ENCODE data around the gene SLC6A1.

SLC6A1 gene

DNA sequence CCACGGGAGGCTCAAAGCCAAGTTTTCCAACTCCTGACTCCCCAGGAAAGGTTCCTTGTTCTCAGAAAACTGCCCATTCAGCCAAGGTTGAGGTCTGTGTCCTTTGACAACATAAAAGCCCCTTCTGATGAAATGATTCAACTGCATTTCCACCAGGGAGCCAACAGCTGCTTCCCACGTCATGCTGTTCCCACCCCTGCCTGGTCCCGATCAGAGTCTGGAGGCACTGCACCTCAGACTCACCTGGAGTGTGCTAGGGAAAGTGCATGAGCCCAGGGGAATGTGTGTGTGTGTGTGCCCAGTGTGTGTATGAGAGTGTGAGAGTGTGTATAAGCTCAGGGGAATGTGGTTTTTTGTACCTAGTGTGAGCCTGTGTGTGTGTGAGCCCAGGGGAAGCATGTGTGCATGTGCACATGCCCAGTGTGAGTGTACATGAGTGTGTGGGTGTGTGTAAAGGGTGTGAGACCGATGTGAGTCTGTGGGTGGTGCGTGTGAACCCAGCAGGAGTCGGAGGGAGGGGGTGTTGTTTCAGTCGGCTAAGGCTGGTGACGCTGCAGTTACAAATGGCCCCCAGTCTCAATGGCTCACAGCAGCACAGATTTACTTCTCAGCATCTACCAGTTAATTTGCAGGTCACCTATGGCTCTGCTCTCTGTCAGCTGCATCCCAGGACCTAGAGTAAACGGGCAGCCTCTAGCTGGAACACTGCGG, 20.3 kb upstream of the SLC6A1 start:
- DNase-seq = no peak

DNA sequence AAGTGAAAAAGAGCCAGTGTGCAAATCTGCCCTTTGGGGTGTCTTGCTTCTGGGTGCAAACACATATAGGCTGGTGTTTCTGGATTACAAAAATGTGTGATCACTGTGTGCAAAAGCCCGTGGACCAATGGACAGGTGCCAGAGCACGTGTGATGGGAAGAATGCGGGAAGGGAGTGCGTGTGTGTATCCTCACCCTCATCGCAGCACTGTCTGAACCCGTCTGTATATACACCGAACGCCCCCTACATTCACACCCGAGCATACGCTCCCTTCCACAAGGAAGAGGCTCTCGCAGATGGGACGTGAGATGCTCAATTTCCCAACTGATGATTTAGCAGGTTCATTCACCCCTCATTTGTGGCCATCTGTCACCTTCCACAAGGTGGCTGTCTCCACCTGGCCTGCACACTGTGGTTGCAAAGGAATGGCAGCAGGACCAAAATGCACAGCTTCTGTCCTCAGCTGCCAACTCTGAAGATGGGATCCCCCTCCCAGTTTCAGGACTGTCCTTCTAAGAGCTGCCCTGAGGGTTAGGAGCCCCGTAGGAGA, 19.4 kb upstream of the SLC6A1 start:
- no peak for DNase-seq

GRCh38 chr3:10974131-10974530, 18.4 kb upstream of the SLC6A1 start:
- DNase-seq = no peak

- DNase-seq = no peak
These were observed 17.7 kb upstream of the SLC6A1 start for GRCh38 chr3:10974746-10975375.

DNA sequence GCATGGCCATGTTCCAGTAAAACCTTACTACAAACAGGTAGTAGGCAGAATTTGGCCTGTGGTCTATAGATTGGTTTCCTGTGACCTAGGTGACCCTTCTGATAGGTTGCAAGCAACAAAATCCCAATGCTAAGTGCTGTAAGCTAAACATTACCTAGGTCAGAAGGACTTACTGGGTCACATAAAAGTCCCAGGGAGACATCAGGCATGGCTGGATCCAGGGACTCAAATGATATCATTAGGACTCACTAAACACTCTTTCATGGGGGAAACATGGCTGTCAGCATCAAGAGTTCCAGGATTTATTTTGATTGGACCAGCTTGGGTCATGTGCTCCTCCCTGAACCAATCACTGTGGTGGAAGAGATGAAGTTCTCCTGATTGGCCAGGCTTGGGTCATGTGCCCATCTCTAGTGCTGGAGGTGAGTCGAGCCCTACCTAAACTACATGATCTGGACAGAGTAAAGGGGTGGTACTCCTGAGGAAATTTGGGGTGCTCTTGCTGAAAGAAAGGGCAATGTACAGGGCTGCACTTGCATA, 16.8 kb upstream of the SLC6A1 start:
- no peak for DNase-seq

DNA sequence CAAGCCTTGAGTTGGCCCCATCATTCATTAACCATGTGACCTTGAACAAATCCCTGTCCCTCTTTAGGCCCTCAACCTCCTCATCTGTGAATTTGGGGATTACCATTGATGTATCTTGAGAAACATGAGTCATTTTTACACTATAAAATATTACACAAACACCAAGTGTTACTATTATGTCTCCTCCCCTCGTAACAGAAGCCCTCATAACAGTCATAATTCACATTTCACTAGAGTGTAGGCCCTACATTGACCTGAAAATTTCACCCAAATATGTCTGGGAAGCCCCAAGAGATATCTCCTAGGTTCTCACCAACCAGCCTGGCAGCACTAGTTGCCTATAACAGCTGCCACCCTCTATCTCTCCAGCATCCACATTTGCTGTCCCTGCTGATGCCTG, 15.8 kb upstream of the SLC6A1 start:
- DNase-seq = no peak

- DNase-seq = no peak
These were observed 14.5 kb upstream of the SLC6A1 start for GRCh38 chr3:10977892-10978510.

DNA sequence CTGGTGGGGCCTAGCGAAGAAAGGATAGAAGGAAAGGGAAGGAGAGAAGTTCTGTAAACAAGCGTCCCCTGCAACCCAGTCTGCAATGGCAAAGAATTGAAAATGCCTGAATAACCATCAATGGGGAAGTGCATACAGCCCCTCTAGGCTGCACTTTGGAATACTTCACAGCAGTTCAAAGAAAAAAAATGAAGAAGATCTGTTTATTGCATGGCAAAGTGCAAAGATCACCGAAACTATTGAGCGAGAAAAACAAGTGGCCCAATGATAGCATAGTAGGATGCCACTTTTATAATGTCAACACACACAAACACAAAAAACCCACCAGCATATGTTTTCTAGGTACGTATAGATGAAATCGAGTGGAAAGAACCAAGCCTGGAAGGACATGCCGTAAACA, 13.6 kb upstream of the SLC6A1 start:
- DNase-seq = no peak

DNA sequence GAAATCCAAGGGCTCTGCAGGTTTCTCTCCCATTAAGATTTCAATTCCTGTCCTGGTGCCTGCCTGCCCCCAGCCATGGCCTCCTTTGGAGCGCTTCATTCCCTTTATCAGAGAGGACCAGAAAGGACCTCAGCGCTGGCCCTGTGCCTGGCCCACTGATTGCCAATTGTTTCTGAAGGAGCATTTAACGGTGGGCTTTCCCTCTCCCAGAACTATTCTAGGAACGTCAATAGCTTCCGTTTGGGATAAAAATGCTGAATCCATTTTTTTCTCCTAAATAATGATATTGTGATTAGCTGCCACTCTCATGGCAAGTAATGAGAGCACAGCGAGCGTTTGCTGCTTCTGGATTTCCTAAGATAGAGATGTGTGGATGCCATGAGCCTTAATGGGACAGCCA, 12.2 kb upstream of the SLC6A1 start:
- DNase-seq = no peak

GRCh38 chr3:10981031-10981430, 11.5 kb upstream of the SLC6A1 start:
- DNase-seq = no peak

DNA sequence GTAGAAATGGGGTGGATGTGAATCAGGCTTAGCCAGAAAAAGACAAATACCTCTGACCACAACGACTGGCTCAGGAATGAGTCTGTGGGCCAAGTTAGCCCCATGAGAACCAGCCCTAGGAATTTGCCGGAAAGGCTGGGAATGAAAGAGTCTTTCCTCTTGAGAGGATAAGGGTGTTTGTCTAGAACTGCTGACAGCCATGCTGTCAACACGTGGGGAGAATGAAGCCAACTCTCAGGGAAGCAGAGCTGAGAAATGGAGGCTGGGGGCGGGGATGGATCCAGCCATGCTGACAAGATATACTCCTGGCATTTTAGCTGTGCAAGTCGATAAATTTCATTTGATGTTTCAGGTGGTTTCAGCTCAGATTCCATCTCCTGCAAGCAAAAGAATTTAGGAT, 10.6 kb upstream of the SLC6A1 start:
- no peak for DNase-seq

DNA sequence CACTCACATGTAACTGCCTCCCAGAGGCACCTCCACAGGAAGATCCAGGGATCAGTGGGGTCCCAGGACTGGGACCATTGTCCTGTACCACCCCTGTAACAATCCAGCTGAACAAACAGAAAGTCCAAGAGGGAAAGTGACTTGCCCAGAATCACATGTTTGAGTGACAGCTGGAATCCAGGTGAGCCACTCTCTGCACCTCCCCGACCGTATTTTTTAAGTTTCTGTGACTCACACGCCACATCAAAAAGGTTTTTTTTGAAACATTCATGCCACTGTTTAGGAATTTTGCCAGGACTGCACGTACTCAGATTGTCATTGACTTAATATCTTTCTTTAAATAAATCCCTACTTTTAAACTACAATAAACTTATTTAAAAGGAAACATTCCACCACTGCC, 9.8 kb upstream of the SLC6A1 start:
- DNase-seq = no peak

DNA sequence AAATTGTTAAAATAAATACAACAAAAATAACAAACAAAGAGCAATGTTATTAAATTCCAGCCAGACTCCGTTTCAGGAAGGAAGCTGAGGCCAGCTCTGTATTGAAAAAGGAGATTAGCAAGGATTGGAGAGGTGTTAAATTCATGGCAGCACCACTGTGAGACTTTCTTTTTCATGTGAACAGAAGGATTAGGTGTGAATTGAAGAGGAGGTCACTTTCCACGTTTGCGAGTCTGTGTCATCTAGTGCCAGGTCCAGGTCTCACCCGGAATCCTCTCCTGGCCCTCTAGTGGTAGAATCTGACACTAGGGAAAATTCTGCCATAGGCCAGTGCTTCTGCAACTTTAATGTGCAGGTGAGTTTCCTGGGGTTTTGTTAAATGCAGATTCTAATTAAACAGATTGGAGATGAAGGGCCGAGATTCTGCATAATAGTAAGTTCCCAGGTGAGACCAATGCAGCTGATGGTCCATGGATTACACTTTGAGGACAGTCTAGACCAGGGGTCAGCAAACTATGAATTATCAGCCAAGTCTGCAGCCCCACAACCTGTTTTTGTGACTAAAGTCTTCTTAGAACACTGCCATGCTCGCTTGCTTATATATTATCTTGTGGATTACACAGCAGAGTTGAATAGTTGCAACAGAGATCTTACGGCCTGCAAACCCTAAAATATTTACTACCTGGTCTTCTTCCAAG, 9.2 kb upstream of the SLC6A1 start:
- DNase-seq = peak; percentile 13

GRCh38 chr3:10984371-10984896, 8.1 kb upstream of the SLC6A1 start:
- DNase-seq = no peak

- no peak for DNase-seq
These were observed 7.4 kb upstream of the SLC6A1 start for GRCh38 chr3:10985181-10985580.

GRCh38 chr3:10986592-10986991, 6.0 kb upstream of the SLC6A1 start:
- no peak for DNase-seq

GRCh38 chr3:10988001-10988665, 4.4 kb upstream of the SLC6A1 start:
- DNase-seq = no peak

GRCh38 chr3:10988991-10989484, 3.5 kb upstream of the SLC6A1 start:
- DNase-seq = no peak

GRCh38 chr3:10992943-10993728, 588 bp downstream of the SLC6A1 start:
- DNase-seq = no peak

GRCh38 chr3:10993729-10994065, 1.1 kb downstream of the SLC6A1 start:
- no peak for DNase-seq

GRCh38 chr3:10994306-10994705, 1.8 kb downstream of the SLC6A1 start:
- no peak for DNase-seq

Measured in CD4-positive, alpha-beta T cell treated with Interleukin-17A for 4 hours (primary cell).